Measurements from ENCODE around the gene SDR9C7.
A peak's percentile ranks its signal among the peaks of the same experiment; 100 is the strongest.
"Not testable (repeated sequence)": the region's sequence is repeated elsewhere in the genome, so short reads cannot be mapped to it uniquely, and the experiment has no call there.

Gene SDR9C7

GRCh38 chr12:56933826-56934625, at the start of gene SDR9C7:
TSS of gene SDR9C7 (minus strand) at chr12:56934408. CDS start at chr12:56934261, 147 bp downstream.
- no peak for DNase-seq (ENCODE audit: low read depth)

GRCh38 chr12:56983386-56983785, 49.2 kb upstream of the SDR9C7 start:
- DNase-seq (ENCODE audit: low read depth) = no peak

- not testable (repeated sequence) for DNase-seq (ENCODE audit: low read depth)
Measured at GRCh38 chr12:56982578-56983236, 48.5 kb upstream of the SDR9C7 start.

- no peak for DNase-seq (ENCODE audit: low read depth)
Measured at GRCh38 chr12:56980941-56981530, 46.8 kb upstream of the SDR9C7 start.

GRCh38 chr12:56980268-56980667, 46.1 kb upstream of the SDR9C7 start:
- DNase-seq (ENCODE audit: low read depth) = no peak

- no peak for DNase-seq (ENCODE audit: low read depth)
Measured at GRCh38 chr12:56979628-56980027, 45.4 kb upstream of the SDR9C7 start.

- DNase-seq (ENCODE audit: low read depth) = no peak
Measured at GRCh38 chr12:56978397-56979138, 44.4 kb upstream of the SDR9C7 start.

GRCh38 chr12:56977361-56977760, 43.2 kb upstream of the SDR9C7 start:
- DNase-seq (ENCODE audit: low read depth) = not testable (repeated sequence)

GRCh38 chr12:56974224-56974623, 40.0 kb upstream of the SDR9C7 start:
- not testable (repeated sequence) for DNase-seq (ENCODE audit: low read depth)

- DNase-seq (ENCODE audit: low read depth) = not testable (repeated sequence)
Measured at GRCh38 chr12:56968910-56969309, 34.7 kb upstream of the SDR9C7 start.

- not testable (repeated sequence) for DNase-seq (ENCODE audit: low read depth)
Measured at GRCh38 chr12:56965997-56966642, 31.9 kb upstream of the SDR9C7 start.

- DNase-seq (ENCODE audit: low read depth) = not testable (repeated sequence)
Measured at GRCh38 chr12:56965124-56965523, 30.9 kb upstream of the SDR9C7 start.

GRCh38 chr12:56963557-56963956, 29.3 kb upstream of the SDR9C7 start:
- not testable (repeated sequence) for DNase-seq (ENCODE audit: low read depth)

GRCh38 chr12:56962247-56962646, 28.0 kb upstream of the SDR9C7 start:
- DNase-seq (ENCODE audit: low read depth) = not testable (repeated sequence)

- no peak for DNase-seq (ENCODE audit: low read depth)
Measured at GRCh38 chr12:56958422-56958821, 24.2 kb upstream of the SDR9C7 start.

- no peak for DNase-seq (ENCODE audit: low read depth)
Measured at GRCh38 chr12:56957229-56958052, 23.2 kb upstream of the SDR9C7 start, which contains the start of gene RDH16. TSS of gene RDH16 (minus strand) at chr12:56957608. CDS start at chr12:56957462, 146 bp downstream.

- DNase-seq (ENCODE audit: low read depth) = peak; percentile 34
Measured at GRCh38 chr12:56955631-56956256, 21.5 kb upstream of the SDR9C7 start.

- DNase-seq (ENCODE audit: low read depth) = no peak
Measured at GRCh38 chr12:56954958-56955355, 20.7 kb upstream of the SDR9C7 start.

GRCh38 chr12:56954057-56954957, 20.1 kb upstream of the SDR9C7 start:
- DNase-seq (ENCODE audit: low read depth) = no peak
